HG02588 (cell line): Measurements from ENCODE around the gene VWF.

Source experiments
- ATAC-seq: cut with Tn5 transposase; IDR thresholded peaks from one replicate; pipeline ENCODE4 v1.9.1; 2021; ENCODE audit warnings: mild to moderate bottlenecking, moderate library complexity; ENCODE audit not compliant: unreplicated experiment

Gene VWF

DNA sequence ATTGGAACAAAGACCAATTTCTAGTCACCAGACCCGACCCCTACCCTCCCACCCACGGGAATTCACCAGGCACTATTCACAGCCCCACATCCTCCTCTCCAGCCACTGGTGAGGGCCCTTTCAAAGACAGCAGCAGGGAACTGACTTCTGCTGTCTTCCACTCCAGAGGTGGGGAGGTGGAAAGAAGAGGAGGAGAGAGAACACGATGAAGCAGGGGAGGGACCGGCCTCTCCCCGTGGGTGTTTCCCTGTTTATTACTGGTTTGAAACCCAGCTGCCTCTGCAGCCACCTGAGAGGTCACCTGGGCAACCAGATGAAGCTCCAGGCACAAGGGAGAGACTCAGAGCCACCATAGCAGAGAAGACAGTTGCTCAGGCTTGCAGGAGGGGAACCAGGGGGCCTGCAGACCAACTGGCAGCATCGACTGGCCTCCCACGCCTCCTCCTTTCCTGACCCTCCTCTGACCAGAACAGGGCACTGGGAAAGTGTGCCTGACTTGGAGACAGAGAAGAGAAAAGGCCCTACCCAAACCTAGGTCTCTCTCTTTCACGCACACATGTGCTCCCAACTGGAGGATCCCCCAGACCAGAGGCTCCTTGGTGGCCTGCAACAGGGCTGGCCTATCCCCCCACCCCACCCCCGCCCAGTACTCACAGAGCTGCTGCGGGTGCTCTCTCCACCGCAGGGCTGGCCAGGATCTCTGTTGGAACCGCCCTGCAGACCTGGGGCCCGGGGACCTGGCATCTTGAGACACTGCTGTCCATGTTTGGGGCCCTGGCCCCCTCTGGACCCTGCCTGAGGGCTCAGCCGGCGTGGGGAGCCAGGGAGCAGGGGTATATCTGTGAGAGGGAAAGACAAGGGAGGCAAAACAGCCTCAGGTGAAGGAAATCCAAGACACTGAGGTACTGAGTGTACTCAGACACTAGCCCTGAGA is 202.2 kb downstream of the VWF start:
- ATAC-seq, result no peak

DNA sequence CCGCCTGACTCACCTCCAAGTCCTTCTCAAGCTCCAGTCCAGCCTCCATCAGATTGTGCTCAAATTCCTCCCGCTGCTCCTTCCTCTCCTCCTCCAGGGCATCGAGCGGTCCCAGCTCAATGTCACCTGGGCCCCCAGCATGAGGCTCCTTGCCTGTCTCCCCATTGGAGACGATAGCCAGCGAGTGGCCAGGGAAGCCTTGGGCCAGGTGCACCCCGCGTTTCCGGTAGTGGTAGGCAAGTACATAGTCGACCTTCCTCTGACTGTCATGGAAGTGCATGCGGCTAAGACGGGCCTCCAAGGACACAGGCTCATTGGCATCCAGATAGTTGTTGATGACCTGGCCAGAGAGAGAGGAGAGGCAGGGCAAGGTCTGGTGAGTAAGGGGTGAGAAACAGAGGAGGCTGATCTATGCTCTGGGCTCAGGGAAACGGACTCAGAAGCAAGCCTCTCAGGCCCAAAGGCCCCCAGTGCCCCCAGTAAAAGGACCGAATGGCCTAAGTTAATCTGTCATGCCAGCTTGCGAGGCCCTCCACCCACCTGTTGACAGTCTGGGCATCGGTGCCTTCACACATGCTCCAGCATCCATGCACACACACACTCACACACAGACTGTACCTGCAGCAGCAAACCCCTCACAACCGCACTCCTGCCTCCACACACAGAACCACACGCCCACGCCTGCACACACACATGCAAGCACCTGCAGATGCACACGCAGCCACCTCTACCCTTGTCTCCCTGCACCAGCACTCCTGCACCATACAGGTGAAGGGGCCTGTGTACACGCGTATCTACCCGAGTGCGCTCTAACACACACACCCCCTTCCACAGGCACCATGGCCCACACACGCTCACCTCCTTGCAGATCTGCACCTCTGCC is 203.2 kb downstream of the VWF start:
- ATAC-seq, result no peak

DNA sequence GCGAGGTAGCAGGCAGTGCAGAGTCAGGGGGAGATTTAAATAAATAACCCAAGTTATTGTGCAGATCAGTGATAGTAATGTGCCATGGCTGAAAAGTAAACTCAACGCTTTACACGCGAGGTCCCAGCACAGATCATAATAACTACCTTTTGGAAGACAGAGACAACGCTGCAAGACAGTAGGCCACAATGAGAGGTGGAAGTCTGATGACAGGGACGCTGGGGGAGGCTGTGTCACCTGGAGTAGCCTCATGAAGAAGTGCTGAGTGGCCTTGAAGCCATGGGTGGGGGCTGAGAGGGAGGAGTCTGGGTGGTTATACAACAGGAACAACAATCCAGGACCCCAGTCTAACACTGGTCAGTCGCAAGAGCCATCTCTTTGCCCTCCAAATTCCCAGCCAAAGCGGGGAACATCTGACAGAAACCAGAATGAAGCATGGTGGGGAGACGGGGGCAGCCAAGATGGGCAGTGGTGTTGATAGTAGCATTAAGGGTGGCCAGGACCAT is 207.6 kb downstream of the VWF start:
- no peak for ATAC-seq

DNA sequence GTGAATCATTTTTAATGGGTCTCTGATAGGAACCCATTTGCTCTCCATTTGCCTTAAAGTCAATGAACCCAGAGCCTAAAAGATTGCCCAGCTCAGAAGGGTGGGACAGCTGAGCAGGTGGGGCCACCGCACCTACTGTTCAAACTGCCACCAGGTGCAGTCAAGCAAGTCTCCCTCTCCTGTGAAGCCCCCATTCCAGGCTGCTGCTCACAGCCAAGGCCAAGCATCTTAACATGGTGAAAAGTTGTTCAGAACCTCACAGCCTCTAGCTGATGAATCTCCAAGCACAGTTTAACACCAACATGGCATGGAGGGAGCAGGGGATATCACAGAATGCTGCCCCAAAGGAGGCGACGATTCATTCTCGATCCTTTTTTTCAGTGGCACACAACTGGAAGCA is 209.0 kb downstream of the VWF start:
- no peak for ATAC-seq

DNA sequence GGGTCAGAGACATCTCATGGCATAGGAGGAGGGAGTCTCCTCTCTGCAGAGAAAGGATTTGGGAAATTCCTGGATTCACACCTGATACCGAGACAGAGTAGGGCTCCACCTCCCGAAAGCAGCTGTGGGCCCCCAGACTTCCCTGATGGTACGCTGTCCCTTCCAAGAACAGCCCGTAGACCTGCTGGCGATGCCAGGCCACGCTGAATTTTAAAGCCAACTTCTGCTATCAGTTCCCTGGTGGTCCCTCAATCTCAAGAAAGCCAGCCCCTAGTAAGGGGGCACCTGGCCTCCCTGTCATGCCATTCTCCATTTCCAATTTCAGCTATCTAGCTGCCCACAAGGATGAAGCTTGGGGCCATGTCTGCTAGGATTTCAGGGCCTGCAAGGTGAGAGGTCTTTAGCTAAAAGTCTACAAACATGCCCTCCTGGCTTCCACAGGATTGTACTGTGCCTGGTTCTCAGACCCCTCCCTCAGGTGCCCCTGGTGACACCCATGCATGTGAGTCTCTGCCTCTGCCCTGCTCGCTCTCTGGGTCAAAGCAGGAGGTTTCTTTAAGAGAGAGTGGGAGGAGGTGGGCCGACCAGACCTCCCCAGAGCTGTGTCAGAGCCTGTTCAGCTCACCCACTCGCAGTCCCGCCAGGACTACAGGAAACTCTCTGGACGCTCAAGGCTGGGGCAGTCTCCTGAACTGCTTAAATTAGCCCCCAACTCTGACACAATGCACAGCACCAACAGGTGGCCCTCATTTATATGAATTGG is 209.9 kb downstream of the VWF start:
- no peak for ATAC-seq

DNA sequence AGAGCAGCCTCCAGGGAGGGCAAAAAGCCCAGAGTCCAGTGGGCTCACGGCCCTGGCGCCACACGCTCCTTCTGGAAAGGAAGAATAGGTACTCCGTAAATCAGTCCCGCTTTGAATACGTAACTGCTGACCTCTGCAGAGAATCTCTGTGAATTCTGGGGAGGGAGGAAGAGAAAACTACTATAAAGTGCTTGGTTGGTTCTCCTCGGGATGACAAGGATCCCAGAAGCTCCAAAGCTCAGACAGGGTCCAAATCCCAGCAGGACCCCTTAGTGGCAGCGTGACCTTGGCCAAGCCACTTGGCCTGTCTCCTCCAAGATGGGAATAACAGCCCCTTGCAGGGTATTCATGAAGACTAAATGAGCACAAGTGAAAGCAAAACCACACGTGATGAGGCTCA is 211.1 kb downstream of the VWF start:
- ATAC-seq, result no peak

DNA sequence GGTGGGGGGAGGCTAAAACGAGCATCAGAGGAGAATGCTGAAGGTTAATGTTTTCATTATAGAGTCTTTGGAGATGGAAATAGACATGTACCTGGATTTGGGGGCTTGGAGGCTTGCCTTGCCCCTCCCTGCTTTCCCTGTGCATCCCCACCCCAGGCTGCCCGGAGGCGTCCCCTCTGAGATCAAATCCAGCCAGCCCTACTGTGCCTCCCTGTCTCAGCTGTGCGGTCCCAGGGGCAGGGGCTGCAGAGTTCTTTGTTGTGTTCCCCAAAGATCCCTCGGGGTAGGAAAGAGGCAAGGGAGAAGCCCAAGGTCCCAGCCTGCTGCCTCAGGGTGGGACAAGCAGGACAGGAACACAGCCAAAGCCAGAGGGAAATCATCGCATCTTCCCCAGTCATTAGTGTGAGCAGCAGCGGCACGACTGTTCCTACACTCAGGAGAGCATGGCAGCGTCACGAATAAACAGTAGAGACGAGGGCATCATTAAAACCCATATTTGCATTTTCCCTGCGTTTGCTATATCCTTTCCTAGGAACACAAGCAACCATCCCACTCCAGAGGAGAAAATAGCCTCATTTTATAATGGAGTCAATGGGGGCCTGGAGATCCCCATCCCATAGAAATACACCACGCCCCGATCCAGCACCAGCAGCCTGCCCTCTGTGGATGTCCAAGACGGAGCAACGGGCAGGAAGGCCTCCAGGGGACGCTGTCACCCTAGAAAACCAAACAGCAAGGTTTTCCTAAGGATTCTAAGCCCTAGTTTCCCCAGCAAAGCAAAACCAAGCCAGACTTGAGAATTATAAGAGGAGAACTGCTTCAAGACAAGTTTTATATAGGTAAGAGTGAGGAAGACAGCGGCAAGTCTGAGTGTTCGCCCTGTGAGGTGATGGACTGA is 211.8 kb downstream of the VWF start:
- ATAC-seq, result no peak

DNA sequence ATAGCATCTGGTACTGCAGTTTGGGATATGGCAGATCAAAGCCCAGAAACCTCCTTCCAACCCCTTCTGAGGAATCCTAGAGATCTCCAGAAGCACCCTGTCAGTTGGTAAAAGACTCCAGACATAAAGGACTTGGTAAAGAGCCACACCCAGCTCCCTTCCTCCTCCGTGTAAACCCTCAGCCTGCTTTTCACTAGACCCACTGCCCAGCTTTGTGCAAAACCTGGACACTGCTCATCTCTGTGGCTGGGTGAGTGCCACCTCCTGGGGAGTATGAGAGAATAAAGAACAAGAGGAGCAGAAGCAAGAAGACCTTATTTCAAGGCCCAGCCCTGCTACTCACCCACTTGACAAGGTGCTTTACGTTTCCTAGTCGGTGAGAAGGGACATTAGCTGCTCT is 212.5 kb downstream of the VWF start:
- no peak for ATAC-seq

DNA sequence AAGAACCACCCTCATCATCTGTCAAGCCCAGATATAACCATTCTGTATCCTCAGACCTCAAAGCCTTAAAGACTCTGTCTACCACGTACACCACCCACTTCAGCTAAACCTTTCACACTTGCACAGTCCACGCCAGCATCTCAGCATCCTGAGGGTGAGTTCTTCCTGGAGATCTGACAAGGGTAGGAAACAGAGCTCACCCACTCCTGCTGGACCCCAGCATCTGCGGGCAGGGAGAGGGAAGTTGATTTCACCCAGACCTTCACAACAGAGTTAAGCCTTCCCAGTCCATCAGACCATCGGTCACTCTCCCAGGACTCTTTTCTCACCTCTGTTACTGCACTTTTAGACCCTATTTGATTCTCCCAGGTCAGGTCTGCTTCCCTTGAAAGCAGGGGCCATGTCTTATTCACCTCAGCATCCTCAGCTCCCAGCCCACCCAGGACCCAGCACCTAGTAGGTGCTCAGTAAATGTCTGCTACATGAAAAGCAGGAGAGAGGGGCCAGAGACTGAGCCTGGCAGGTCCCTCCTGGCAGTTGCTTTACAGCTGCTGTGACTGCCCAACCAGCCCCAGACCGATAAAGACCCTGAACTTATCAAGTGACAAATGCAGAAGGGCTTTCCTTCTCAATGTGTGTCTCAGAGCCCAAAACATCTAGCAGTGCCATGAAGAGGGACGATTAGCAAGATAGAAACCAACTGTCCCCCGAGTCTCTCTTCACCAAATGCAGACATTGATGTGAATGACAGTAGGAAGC is 213.5 kb downstream of the VWF start:
- ATAC-seq, result no peak

DNA sequence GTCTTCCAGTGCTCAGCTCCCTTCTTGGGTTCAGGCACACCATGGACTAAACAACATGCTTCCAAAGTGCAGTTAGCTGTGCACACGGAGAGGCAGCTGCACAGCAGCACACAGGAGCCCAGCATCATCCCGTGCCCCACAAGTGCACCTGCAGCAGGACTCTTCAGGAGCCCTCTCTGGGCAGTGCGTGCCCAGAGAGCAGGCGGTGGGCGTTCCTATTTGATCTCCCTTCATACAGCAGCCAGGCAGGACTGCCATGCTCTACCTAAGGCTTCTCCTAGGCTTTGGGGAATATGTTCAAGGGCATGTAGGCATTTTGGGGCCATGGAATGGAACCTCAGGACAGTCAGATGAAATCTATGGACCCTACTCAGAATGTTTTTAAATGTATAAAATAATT is 214.9 kb downstream of the VWF start:
- ATAC-seq, result no peak

DNA sequence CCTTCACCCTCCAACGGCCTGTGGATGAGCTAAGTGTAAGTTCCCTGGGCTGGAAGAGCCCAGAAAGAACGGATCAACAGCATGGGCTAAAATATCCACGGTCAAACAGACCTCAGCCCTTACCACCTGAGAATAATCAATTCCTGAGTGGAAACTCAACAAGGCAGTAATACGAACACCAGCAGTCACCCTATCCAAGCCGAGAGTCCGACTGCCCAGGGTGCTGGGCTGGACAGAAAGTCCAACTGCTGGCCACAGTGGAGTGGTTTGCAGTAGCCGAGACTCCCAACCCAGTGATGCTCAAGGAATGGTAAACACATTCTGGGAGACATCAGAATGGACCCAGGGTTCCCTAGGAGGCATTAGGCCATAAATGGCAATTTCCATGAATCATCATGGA is 216.2 kb downstream of the VWF start:
- no peak for ATAC-seq

DNA sequence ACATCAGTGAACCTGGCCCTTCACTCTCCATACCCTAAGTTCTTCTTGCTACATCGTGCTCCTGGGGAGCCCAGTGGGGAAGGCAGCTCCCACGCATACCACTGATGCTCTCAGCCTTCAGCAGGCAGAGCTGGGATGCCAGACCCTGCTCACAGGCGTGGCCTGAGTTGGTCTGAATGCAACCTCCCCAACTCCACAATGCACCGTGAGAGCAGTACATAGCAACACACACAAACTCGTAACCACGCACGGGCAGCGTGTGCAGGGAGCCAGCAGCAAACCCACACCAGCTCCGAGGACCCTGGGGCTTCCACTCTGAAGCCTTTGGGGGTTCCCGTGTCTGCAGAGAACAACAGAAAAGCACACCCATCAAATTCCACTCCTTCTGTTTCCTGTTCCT is 216.7 kb downstream of the VWF start:
- no peak for ATAC-seq

DNA sequence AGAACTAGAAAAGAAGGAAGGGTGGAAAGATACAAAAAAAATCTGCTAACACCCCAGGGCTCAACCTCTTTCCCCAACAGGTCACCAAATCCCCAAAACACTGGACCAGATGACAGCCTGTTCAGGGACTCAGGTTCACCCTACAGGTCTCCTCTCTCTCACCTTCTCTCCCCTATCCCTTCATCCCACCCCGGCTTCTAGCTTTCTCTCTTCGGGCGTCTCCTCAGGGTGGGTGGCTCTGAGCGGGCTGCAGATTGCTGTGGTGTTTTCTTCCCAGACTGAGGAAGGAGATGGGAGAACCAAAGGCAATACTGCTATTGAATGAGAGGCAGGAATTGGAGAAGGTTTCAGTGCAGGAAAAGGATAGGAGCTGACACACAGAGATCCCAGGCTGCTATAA is 218.7 kb downstream of the VWF start:
- no peak for ATAC-seq

DNA sequence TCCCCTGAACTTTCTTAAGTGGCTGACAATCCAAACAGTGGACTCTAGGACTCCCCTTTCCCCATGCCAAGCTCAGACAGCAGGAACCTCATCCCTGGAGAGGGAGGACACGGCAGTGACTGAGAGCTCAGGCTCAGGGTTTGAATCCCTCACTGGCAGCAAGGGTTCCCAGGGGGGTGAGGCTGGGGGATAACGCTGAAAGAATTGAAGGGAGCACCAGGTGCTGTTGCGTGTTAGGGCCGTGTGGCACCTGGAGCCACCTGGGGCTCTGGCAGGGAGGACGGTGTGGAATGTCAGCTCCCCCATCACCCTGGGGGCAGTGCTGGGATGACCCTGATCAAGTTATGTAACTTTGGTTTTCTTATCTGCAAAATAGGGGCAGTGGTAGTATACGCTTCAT is 219.5 kb downstream of the VWF start:
- ATAC-seq, result no peak

DNA sequence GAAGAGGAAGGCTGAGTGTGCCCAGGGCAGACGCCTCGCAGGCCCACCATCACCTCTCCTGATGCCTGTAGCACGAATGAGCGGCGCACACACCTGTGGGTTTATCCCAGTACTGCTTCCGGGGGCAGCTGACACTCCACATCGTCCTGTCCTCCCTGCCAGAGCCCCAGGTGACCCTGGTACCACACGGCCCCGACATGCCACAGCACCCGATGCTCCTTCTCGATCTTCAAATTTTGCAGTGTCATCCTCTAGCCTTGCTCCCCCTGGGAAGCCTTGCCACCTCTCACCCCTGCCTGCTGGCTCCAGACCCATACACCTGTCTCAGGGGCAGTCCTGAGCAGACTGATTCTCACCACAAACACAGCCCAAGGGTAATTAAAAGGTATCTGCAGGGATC is 220.0 kb downstream of the VWF start:
- no peak for ATAC-seq

DNA sequence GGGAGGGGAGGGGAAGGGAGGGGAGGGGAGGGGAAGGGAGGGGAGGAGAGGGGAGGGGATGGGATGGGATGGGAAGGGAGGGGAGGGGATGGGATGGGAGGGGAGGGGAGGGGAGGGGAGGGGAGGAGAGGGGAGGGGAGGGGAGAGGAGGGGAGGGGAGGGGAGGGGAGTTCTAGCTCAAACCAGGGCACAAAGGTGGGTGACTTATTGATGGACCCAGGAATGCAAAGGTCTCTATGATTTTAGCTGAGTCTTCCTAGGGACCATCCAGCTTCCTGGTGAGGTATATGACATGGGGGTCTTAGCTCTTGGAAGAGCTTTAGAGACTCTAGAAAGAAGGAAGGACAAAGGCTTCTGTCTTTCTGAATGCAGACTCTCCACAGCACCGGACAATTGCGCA is 221.7 kb downstream of the VWF start:
- ATAC-seq, result no peak

DNA sequence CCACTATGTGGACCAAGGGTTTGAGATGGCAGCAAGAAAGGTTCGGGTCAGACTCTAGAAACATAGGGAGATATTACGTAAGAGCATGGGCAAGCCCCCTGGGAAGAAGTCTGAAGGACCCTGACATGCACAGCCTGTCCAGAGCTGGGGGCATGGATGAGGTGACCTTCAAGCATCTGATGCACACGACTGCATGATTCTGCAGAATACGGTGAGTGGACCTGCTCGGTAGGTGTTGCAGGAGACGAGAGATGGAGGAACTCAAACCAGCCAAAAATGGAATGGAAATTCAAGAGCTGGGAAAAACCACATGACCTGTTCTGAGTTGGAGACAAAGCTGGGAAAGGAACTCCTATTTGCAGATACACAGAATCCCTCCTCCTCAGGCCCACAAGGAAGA is 223.1 kb downstream of the VWF start:
- ATAC-seq, result no peak

DNA sequence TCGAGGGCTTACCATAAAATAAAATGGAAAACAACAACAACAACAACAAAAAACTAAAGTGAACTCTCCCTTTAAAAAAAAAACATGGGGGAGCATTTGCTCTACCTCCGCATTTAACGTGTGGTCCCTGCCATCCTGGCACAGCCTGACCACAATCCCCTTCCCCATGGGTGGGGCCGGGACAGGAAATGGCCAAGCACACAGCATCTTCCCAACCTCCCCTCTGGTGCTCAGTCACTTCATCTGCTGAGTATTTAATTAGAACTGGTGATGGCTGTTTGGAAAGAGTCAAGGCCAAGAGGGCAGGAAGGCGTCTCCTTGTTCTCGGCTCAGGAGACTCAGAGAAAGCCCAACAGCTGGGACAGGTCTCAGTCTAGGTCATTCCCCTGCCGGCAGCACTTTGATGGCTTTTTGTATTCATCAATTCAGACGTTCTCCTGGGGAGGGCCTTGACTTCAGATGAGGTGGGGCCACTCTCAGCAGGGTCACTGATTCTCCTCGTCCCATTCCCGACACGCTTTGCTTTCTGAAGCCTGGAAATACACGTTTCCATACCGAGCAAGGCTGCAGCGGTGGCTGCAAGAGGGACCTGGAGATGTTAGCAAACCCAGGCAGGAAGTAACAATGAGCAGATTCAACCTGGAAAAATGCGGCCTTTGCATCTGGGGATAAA is 223.8 kb downstream of the VWF start:
- ATAC-seq, result no peak

DNA sequence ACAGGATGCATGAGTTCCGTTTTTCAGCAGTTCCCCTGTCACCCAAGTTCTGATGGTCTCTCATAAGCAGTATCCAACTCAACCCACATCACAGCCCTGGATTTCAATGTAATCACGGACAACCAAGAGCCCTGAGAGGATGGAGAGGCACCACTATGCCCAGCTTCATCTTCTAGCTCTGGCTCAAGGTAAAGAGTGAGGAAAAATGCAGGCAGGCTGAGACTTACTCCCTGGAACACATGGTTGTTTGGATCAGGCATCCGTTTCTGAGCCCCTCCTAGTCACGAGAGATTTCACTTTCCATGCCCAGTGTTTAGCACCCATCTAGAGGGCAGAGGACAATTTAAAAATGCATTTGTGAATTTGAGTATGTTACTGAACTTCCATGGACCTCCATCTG is 224.4 kb downstream of the VWF start:
- ATAC-seq, result no peak
